NCI-H345 (cell line): ENCODE data around the gene RPLP2.
A peak's percentile ranks its signal among the peaks of the same experiment; 100 is the strongest.

Experiments used
- DNase-seq: peaks from one replicate; lab custom pipeline; 2025; lab: John Stamatoyannopoulos, UW

Gene RPLP2

GRCh38 chr11:791658-792534 lies 17.9 kb upstream of the RPLP2 start:
- no peak for DNase-seq

GRCh38 chr11:792535-792821 lies 17.3 kb upstream of the RPLP2 start:
- DNase-seq, result no peak

GRCh38 chr11:792873-793272 lies 16.9 kb upstream of the RPLP2 start:
- DNase-seq, result no peak

GRCh38 chr11:793556-793955 lies 16.2 kb upstream of the RPLP2 start:
- no peak for DNase-seq

GRCh38 chr11:794013-794765 lies 15.6 kb upstream of the RPLP2 start:
- DNase-seq, result no peak

- DNase-seq, result no peak
These were observed 14.8 kb upstream of the RPLP2 start for GRCh38 chr11:794766-795633.

GRCh38 chr11:795634-796564 lies 13.9 kb upstream of the RPLP2 start:
- DNase-seq, result no peak

- DNase-seq, result no peak
These were observed 13.0 kb upstream of the RPLP2 start for GRCh38 chr11:796565-797295.

GRCh38 chr11:797296-798092 lies 12.3 kb upstream of the RPLP2 start:
- peak; percentile 91 for DNase-seq

GRCh38 chr11:798093-798713 lies 11.6 kb upstream of the RPLP2 start, which contains the start of gene SLC25A22:
SLC25A22 (minus strand) TSS chr11:798281; CDS start chr11:795006, 3,275 bp downstream.
- DNase-seq, result peak; percentile 86

GRCh38 chr11:799641-800316 lies 10.0 kb upstream of the RPLP2 start:
- no peak for DNase-seq

GRCh38 chr11:800473-800872 lies 9.3 kb upstream of the RPLP2 start:
- DNase-seq, result no peak

- no peak for DNase-seq
These were observed 8.5 kb upstream of the RPLP2 start for GRCh38 chr11:801097-801780.

- DNase-seq, result no peak
These were observed 7.6 kb upstream of the RPLP2 start for GRCh38 chr11:802018-802617.

GRCh38 chr11:802693-803466 lies 6.9 kb upstream of the RPLP2 start:
- DNase-seq, result no peak

GRCh38 chr11:803467-803742 lies 6.4 kb upstream of the RPLP2 start:
- no peak for DNase-seq
